ENCODE results near the gene NAGLU. TPM values are rescaled to one million over a fixed set of nuclear protein-coding genes. Genes with fewer than 3 reads are reported as not detected.

NAGLU gene
- total and polyA plus RNA-seq, 10 of the 15 experiments (the other 5 are each of a cell fraction or from before 2014, with no cell fraction given) = 0.23 to 27.5 (median 8.9) TPM

GRCh38 chr17:42488032-42488431 lies 48.0 kb upstream of the NAGLU start:
- no peak for DNase-seq (ENCODE audit: low read depth, low spot score)
- FAIRE-seq = no peak
- no peaks in the 10 kb centered on the region for H3K4me1 ChIP-seq (ENCODE audit: control insufficient read depth, insufficient read depth, low read length)
- no peak overlapping the region for H3K9ac ChIP-seq (ENCODE audit: control insufficient read depth, insufficient read depth, low read length)
- POLR2A ChIA-PET = no interaction called here
- WGBS (ENCODE audit: insufficient coverage, insufficient replicate concordance, low lambda C conversion rate, missing lambda C conversion rate) = 37% methylated on average over 1 of the region's 1 CpG
- no peak for TF ChIP-seq MXI1 (IDR thresholded peaks at IDR 0.05; ENCODE audit: low read depth, low read length)
- TF ChIP-seq, protein P1, sequence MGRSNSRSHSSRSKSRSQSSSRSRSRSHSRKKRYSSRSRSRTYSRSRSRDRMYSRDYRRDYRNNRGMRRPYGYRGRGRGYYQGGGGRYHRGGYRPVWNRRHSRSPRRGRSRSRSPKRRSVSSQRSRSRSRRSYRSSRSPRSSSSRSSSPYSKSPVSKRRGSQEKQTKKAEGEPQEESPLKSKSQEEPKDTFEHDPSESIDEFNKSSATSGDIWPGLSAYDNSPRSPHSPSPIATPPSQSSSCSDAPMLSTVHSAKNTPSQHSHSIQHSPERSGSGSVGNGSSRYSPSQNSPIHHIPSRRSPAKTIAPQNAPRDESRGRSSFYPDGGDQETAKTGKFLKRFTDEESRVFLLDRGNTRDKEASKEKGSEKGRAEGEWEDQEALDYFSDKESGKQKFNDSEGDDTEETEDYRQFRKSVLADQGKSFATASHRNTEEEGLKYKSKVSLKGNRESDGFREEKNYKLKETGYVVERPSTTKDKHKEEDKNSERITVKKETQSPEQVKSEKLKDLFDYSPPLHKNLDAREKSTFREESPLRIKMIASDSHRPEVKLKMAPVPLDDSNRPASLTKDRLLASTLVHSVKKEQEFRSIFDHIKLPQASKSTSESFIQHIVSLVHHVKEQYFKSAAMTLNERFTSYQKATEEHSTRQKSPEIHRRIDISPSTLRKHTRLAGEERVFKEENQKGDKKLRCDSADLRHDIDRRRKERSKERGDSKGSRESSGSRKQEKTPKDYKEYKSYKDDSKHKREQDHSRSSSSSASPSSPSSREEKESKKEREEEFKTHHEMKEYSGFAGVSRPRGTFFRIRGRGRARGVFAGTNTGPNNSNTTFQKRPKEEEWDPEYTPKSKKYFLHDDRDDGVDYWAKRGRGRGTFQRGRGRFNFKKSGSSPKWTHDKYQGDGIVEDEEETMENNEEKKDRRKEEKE (IDR thresholded peaks at IDR 0.05) = no peak
- no peak for TF ChIP-seq RAD21 (IDR thresholded peaks at IDR 0.05; ENCODE audit: insufficient read depth, low read depth, low read length)
- no peak for TF ChIP-seq PKNOX1 (IDR thresholded peaks at IDR 0.05)
- TF ChIP-seq CHD1 (IDR thresholded peaks at IDR 0.05; ENCODE audit: low read depth, low read length) = no peak
- TF ChIP-seq ELK1 (IDR thresholded peaks at IDR 0.05; ENCODE audit: low read depth, low read length) = no peak
- no peak for TF ChIP-seq IRF3 (IDR thresholded peaks at IDR 0.05)
- TF ChIP-seq SREBF2 (IDR thresholded peaks at IDR 0.05; ENCODE audit: low read length) = no peak
- TF ChIP-seq EED (IDR thresholded peaks at IDR 0.05; ENCODE audit: low read depth) = no peak
- TF ChIP-seq WRNIP1 (IDR thresholded peaks at IDR 0.05; ENCODE audit: borderline replicate concordance, low read depth, low read length) = no peak
- TF ChIP-seq, protein P2, sequence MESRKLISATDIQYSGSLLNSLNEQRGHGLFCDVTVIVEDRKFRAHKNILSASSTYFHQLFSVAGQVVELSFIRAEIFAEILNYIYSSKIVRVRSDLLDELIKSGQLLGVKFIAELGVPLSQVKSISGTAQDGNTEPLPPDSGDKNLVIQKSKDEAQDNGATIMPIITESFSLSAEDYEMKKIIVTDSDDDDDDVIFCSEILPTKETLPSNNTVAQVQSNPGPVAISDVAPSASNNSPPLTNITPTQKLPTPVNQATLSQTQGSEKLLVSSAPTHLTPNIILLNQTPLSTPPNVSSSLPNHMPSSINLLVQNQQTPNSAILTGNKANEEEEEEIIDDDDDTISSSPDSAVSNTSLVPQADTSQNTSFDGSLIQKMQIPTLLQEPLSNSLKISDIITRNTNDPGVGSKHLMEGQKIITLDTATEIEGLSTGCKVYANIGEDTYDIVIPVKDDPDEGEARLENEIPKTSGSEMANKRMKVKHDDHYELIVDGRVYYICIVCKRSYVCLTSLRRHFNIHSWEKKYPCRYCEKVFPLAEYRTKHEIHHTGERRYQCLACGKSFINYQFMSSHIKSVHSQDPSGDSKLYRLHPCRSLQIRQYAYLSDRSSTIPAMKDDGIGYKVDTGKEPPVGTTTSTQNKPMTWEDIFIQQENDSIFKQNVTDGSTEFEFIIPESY (IDR thresholded peaks at IDR 0.05) = no peak
- no peak for TF ChIP-seq KAT2A (conservative IDR thresholded peaks at IDR 0.05; ENCODE audit: control insufficient read depth, low read depth, low read length)
- TF ChIP-seq ASH2L (IDR thresholded peaks at IDR 0.05; ENCODE audit: borderline replicate concordance, low read depth) = no peak
- H3K9me3 ChIP-seq (replicated peaks; ENCODE audit: control insufficient read depth, insufficient read depth, low read length) = no peaks in the 10 kb centered on the region
- CTCF ChIA-PET = interaction anchor here (0.8 to 1.1 kb wide), 4 partner anchors 25 to 48 kb away, joined by 3 to 4 read pairs (median 3); no protein-coding TSS in a partner anchor
- H3K4me2 ChIP-seq (ENCODE audit: control insufficient read depth, insufficient read depth) = no peak overlapping the region
- in situ Hi-C loops (cut with MboI) = no loop called here
- H4K20me1 ChIP-seq (ENCODE audit: control insufficient read depth, insufficient read depth) = no peaks in the 10 kb centered on the region
- BruUV-seq (replicated peaks) = no TSS peak
- SMC1A ChIA-PET (ENCODE audit: uncharacterized antibody, unreplicated experiment) = interaction anchor here (1.0 to 1.7 kb wide), 4 partner anchors 13 to 28 kb away, joined by 3 to 4 read pairs (median 4); no protein-coding TSS in a partner anchor
- no peaks in the 10 kb centered on the region for H3K27me3 ChIP-seq (replicated peaks in 1 of 2; ENCODE audit: control insufficient read depth in 2 of 2, insufficient read depth in 2 of 2, low read length in 1 of 2)
- H3K79me2 ChIP-seq (ENCODE audit: control insufficient read depth, insufficient read depth, low read length) = no peaks in the 10 kb centered on the region
- H3K4me3 ChIP-seq = no peak overlapping the region
- RAD21 ChIA-PET (ENCODE audit: unreplicated experiment) = interaction anchor here (1.9 kb wide), 1 partner anchor 13 kb away, joined by 5 read pairs; no protein-coding TSS in a partner anchor
- peaks cover 11 to 20% of the 10 kb centered on the region in 2 experiments for H3K36me3 ChIP-seq (ENCODE audit: control insufficient read depth in 2 of 2, insufficient read depth in 2 of 2, low read length in 1 of 2)
- ATAC-seq = no peak
- intact Hi-C loops (cut with micrococcal nuclease; ENCODE audit: unreplicated experiment) = no loop called here
- H2AFZ ChIP-seq (ENCODE audit: control insufficient read depth, low read depth, low read length) = no peak overlapping the region
- no peak overlapping the region for H3K27ac ChIP-seq (ENCODE audit: control insufficient read depth, insufficient read depth)

Data from GM12878 (cell line).